Neural cell (in vitro differentiated cells): ENCODE data around the gene MDGA2.

Source experiments
- EP300 ChIP-seq: fragments of 450-650 bp; conservative IDR thresholded peaks from 2 replicates; pipeline ENCODE4 v1.6.1; 2014; ENCODE audit warnings: antibody characterized with exemption, mild to moderate bottlenecking, moderate library complexity; ENCODE audit not compliant: poor library complexity, severe bottlenecking
- EZH2 ChIP-seq: fragments of 200-600, 300-800 bp; shearing (Covaris generic), sonication (generic); IDR thresholded peaks from 2 replicates; pipeline ENCODE4 v1.6.1; 2014; ENCODE audit warnings: antibody characterized with exemption, low read length, borderline replicate concordance, mild to moderate bottlenecking; ENCODE audit not compliant: insufficient read depth, poor library complexity, severe bottlenecking
- MXI1 ChIP-seq: fragments of 450-650 bp; conservative IDR thresholded peaks from 2 replicates; pipeline ENCODE4 v1.6.1; 2014; ENCODE audit warnings: antibody characterized with exemption, mild to moderate bottlenecking; ENCODE audit not compliant: poor library complexity, severe bottlenecking
- POLR2AphosphoS5 ChIP-seq: IDR thresholded peaks from 2 replicates; pipeline ENCODE4 v1.6.1; 2012
- RAD21 ChIP-seq: fragments of 450-650 bp; conservative IDR thresholded peaks from 2 replicates; pipeline ENCODE4 v1.6.1; 2014; ENCODE audit warnings: antibody characterized with exemption, mild to moderate bottlenecking, moderate library complexity
- TAF1 ChIP-seq: IDR thresholded peaks from 2 replicates; pipeline ENCODE4 v1.6.1; 2012; ENCODE audit warnings: low read depth
- TF ChIP-seq, protein P1 (sequence below): fragments of 450-650 bp; IDR thresholded peaks from 2 replicates; pipeline ENCODE4 v1.5.1; 2014; ENCODE audit warnings: antibody characterized with exemption, mild to moderate bottlenecking, moderate library complexity; ENCODE audit not compliant: poor library complexity, severe bottlenecking
- TF ChIP-seq, protein P2 (sequence below): IDR thresholded peaks from 2 replicates; pipeline ENCODE4 v1.6.1; 2012; ENCODE audit warnings: borderline replicate concordance

DNA sequence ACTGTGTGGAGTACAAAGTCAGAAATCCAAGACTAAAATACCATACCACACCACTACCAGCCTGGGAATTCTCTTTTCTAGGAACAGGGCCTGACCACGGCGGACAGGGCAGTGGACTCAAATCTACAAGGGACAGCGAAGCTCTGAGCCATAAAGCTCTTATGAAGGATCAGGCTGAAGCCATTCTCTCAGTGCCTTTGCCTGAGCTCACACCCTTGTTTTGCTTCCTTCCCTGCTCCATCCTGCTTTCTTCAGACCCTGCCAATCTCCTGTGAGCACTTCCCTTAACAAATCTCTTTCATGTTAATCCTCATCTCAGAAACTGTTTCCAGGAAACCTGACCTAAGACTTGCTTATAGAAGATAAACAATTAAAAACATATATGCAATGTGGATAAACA is 398.5 kb downstream of the MDGA2 start:
- TF ChIP-seq, protein P1, sequence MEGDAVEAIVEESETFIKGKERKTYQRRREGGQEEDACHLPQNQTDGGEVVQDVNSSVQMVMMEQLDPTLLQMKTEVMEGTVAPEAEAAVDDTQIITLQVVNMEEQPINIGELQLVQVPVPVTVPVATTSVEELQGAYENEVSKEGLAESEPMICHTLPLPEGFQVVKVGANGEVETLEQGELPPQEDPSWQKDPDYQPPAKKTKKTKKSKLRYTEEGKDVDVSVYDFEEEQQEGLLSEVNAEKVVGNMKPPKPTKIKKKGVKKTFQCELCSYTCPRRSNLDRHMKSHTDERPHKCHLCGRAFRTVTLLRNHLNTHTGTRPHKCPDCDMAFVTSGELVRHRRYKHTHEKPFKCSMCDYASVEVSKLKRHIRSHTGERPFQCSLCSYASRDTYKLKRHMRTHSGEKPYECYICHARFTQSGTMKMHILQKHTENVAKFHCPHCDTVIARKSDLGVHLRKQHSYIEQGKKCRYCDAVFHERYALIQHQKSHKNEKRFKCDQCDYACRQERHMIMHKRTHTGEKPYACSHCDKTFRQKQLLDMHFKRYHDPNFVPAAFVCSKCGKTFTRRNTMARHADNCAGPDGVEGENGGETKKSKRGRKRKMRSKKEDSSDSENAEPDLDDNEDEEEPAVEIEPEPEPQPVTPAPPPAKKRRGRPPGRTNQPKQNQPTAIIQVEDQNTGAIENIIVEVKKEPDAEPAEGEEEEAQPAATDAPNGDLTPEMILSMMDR: no peak
- TF ChIP-seq MXI1 (no peak), TAF1 (no peak), EZH2 (no peak), POLR2AphosphoS5 (no peak), EP300 (no peak), RAD21 (no peak)
- TF ChIP-seq, protein P2, sequence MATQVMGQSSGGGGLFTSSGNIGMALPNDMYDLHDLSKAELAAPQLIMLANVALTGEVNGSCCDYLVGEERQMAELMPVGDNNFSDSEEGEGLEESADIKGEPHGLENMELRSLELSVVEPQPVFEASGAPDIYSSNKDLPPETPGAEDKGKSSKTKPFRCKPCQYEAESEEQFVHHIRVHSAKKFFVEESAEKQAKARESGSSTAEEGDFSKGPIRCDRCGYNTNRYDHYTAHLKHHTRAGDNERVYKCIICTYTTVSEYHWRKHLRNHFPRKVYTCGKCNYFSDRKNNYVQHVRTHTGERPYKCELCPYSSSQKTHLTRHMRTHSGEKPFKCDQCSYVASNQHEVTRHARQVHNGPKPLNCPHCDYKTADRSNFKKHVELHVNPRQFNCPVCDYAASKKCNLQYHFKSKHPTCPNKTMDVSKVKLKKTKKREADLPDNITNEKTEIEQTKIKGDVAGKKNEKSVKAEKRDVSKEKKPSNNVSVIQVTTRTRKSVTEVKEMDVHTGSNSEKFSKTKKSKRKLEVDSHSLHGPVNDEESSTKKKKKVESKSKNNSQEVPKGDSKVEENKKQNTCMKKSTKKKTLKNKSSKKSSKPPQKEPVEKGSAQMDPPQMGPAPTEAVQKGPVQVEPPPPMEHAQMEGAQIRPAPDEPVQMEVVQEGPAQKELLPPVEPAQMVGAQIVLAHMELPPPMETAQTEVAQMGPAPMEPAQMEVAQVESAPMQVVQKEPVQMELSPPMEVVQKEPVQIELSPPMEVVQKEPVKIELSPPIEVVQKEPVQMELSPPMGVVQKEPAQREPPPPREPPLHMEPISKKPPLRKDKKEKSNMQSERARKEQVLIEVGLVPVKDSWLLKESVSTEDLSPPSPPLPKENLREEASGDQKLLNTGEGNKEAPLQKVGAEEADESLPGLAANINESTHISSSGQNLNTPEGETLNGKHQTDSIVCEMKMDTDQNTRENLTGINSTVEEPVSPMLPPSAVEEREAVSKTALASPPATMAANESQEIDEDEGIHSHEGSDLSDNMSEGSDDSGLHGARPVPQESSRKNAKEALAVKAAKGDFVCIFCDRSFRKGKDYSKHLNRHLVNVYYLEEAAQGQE: no peak
